Stomach smooth muscle (tissue), 2 donors: ENCODE data around the gene ASTN2.

Experiments used
- H3K27ac ChIP-seq: one replicate; pipeline ENCODE4 v1.7.0; 2013; ENCODE audit warnings: mild to moderate bottlenecking, low read length, inconsistent platforms
- H3K27me3 ChIP-seq, 2 donors: one replicate each; pipeline ENCODE4 v1.7.0; 2013; ENCODE audit warnings: low read length in 2 of 2; ENCODE audit not compliant: insufficient read depth in 2 of 2, control insufficient read depth in 1 of 2
- H3K36me3 ChIP-seq, 2 donors: one replicate each; pipeline ENCODE4 v1.7.0; 2013; ENCODE audit warnings: low read length in 2 of 2; ENCODE audit not compliant: control insufficient read depth in 2 of 2, insufficient read depth in 2 of 2
- H3K4me1 ChIP-seq: one replicate; pipeline ENCODE4 v1.7.0; 2013; ENCODE audit warnings: low read length; ENCODE audit not compliant: control insufficient read depth, insufficient read depth
- H3K4me3 ChIP-seq, 2 donors: one replicate each; pipeline ENCODE4 v1.7.0; 2013; ENCODE audit warnings: low read length in 2 of 2
- H3K9ac ChIP-seq, 2 donors: one replicate each; pipeline ENCODE4 v1.7.0; 2013; ENCODE audit warnings: low read length in 2 of 2, mild to moderate bottlenecking in 1 of 2
- H3K9me3 ChIP-seq, 2 donors: one replicate each; pipeline ENCODE4 v1.7.0; 2013; ENCODE audit warnings: low read length in 2 of 2; ENCODE audit not compliant: control insufficient read depth in 2 of 2
- donor health status: healthy.
- donor health status: Pancreatic carcinoma.

Gene ASTN2

DNA sequence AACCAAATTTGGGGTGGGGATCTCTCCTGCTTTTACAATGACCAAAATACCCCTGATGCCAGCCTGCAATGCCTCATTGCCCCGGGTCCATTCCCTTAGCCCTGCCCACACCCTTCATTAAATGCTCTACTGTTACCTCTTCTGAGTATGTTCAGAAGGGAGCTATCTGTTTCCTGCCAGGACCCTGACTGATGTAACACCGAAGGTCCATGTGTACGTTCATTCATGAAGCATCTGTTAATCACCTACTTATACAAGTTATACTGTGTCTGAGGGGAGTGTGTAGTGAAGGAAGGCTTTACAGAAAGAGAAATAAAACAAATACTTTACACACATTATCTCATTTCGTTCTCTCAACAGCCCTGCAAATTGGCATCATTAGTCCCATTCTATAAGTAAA, 51.9 kb downstream of the ASTN2 start:
- H3K4me3 ChIP-seq: no peak overlapping the region
- no peak overlapping the region for H3K9ac ChIP-seq
- no peaks in the 10 kb centered on the region for H3K9me3 ChIP-seq
- no peaks in the 10 kb centered on the region for H3K36me3 ChIP-seq
- H3K27ac ChIP-seq: no peak overlapping the region
- H3K27me3 ChIP-seq: no peaks in the 10 kb centered on the region
- no peaks in the 10 kb centered on the region for H3K4me1 ChIP-seq

DNA sequence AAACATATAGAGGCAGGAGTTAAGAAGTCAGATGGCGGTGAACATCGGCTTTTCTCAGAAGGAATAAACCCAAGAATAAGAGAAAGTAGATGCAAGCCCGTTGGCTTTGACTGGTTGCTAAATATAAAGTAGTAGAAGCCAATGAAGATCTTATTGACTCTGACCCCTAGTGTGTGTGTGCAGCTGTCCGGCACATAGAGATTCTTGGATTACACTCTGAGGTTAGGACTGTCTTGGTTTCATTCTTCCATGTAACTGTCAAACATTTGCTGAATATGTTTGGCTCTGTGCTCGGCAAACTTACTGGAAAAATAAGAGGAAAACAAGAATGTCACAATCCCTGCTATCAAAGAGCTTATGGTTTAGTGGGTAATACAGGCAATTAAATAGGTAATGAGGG, 54.9 kb downstream of the ASTN2 start:
- Histone ChIP-seq H3K27me3 (no peaks in the 10 kb centered on the region), H3K9me3 (no peaks in the 10 kb centered on the region), H3K9ac (no peak overlapping the region), H3K4me3 (no peak overlapping the region), H3K4me1 (no peaks in the 10 kb centered on the region), H3K36me3 (no peaks in the 10 kb centered on the region), H3K27ac (no peak overlapping the region)

DNA sequence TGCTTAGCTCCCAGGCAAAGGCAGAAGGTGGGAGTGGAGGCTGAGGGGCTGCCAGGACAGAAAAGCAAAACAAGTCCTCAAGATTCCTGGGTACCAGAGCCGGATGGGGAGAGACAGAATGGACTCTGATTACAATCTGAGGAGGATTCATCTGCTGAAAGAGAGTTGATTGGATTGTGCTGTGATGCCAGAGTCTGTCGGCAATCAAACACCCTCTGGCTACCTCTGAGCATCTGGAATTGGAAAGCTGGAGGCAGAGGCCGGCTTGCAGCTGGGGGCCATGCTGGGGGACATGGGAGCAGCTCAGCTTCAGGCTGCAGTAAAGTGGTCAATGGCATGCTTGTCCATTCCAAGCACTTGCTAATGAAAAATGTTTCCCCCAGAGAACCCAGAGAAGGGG, 59.3 kb downstream of the ASTN2 start:
- H3K4me3 ChIP-seq: no peak overlapping the region
- H3K27ac ChIP-seq: no peak overlapping the region
- H3K27me3 ChIP-seq: no peaks in the 10 kb centered on the region
- no peaks in the 10 kb centered on the region for H3K36me3 ChIP-seq
- H3K4me1 ChIP-seq: no peaks in the 10 kb centered on the region
- no peak overlapping the region for H3K9ac ChIP-seq
- H3K9me3 ChIP-seq: no peaks in the 10 kb centered on the region

DNA sequence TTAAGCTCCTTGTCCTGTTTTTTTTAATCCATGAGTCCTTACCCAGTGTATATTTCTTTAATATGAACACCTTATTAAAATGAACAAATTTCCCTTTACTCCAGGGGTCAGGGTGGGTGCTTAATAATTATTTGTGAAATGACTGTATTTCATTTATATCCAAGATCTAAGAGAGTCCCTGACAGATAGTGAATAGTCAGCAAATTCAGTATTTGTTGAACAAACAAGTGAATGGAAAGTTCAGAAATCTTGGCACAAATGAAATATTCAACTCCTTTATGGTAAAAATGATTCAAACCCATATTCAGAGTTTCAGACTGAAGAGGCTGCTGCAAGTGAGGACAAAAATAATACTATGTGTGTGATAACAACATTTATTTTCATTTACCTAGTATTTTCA, 59.9 kb downstream of the ASTN2 start:
- Histone ChIP-seq H3K36me3 (no peaks in the 10 kb centered on the region), H3K27ac (no peak overlapping the region), H3K4me3 (no peak overlapping the region), H3K9me3 (no peaks in the 10 kb centered on the region), H3K27me3 (no peaks in the 10 kb centered on the region), H3K4me1 (no peaks in the 10 kb centered on the region), H3K9ac (no peak overlapping the region)

DNA sequence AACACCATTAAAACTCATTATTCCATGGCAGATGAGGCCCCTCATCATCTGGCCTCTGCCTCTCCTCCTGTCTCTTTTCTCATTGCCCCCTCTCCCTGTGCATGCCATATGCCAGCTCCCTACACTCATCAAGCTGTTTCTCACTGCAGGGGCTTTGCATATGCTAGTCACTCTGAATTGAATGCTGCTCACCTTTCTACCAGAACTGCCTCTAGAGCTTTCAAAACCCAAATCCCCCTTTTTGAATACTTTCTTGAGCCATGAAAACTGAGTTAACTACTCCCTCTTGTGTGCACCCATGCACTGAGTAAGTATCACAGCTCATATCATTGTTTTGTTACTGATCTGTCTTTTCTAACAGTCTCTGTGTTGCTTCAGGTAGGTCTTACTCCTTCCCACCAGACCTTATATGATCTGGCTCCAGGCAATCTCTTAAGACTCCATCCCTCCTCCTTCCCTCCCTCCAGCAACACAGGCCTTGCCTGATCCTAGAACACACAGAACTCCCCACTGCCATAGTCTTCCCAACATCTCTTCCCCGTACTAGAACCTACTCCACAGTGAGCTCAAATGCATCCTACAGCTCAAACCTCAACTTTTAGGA, 60.5 kb downstream of the ASTN2 start:
- Histone ChIP-seq H3K27ac (no peak overlapping the region), H3K36me3 (no peaks in the 10 kb centered on the region), H3K4me1 (no peaks in the 10 kb centered on the region), H3K9ac (no peak overlapping the region), H3K9me3 (no peaks in the 10 kb centered on the region), H3K27me3 (no peaks in the 10 kb centered on the region), H3K4me3 (no peak overlapping the region)

DNA sequence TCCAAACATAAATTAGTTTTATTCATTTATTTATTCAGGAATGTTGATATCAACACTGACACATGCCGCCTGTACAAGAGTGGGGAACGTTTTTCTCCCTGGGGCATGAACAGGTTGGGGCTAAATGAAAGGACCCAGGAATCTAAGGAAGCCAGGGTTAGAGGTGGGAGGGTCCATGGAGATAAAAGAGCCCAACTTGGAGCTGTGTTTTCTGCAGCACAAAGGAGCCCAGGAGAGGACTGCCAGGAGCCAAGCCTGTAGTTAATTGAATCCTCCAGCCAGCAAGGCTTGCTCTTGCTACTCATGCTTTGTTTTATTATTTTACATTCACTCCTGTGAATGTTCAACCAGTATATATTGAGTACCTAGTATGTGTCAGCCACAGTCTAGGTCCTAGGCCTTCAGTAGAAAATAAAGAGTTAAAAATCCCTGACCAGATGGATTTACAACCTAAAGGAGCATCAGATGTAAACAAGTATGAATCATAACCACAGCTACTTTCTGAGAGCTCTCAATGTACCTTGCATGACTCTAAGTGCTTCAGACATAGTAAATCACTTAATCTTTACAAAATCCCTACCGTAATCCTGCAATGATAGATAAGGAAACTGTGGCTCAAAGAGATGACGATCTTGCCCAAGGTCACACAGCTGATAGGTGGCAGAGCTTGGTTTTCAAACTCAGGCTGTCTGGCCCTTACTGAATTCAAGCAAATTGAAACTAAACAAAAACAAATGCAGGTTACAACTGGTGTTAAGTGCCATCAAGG, 69.8 kb downstream of the ASTN2 start:
- Histone ChIP-seq H3K4me3 (no peak overlapping the region), H3K9me3 (peaks cover 0 to 3% of the 10 kb centered on the region in 2 donors), H3K27me3 (no peaks in the 10 kb centered on the region), H3K4me1 (no peaks in the 10 kb centered on the region), H3K36me3 (no peaks in the 10 kb centered on the region), H3K9ac (no peak overlapping the region), H3K27ac (no peak overlapping the region)

DNA sequence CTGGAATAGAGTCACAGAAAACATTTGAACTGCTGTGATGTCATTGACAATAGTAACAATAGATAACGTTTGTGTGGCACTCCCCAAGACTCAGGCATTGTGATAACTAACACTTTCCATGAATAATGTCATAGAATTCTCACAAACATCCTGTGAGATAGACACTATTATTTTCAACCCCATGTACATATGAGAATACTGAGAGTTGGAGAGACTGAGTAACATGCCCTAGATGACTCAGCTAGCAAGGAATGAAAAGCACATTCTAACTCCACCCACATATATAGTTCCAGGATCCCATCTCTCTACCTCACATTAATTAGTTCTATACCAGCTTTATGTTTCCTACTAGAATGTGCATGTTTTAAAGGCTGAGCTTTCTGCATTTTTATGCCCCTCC, 71.4 kb downstream of the ASTN2 start:
- H3K4me3 ChIP-seq: no peak overlapping the region
- no peaks in the 10 kb centered on the region for H3K27me3 ChIP-seq
- no peak overlapping the region for H3K27ac ChIP-seq
- H3K4me1 ChIP-seq: no peaks in the 10 kb centered on the region
- no peaks in the 10 kb centered on the region for H3K36me3 ChIP-seq
- H3K9ac ChIP-seq: no peak overlapping the region
- H3K9me3 ChIP-seq: peaks cover 0 to 3% of the 10 kb centered on the region in 2 donors

DNA sequence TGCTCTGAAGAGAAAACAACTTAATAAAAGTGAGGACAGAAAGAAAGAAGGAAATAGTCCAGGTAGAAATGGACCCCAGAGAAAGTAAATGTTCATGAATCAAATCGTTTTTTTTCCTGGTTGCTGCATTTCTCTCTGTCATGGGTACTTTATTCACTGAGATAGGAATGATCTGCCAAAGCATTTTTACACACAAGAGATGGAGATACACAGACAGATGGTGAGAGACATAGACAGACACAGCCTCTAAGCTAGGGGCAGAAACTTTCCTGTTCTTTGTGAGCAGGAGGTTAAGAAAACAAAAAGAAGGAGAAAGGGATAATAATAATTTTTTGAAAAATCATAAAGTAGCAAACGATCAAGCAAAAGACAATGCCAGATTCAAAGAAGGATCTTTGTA, 73.7 kb downstream of the ASTN2 start:
- Histone ChIP-seq H3K27ac (no peak overlapping the region), H3K36me3 (no peaks in the 10 kb centered on the region), H3K9me3 (peaks cover 0 to 3% of the 10 kb centered on the region in 2 donors), H3K4me3 (no peak overlapping the region), H3K27me3 (no peaks in the 10 kb centered on the region), H3K9ac (no peak overlapping the region), H3K4me1 (no peaks in the 10 kb centered on the region)

DNA sequence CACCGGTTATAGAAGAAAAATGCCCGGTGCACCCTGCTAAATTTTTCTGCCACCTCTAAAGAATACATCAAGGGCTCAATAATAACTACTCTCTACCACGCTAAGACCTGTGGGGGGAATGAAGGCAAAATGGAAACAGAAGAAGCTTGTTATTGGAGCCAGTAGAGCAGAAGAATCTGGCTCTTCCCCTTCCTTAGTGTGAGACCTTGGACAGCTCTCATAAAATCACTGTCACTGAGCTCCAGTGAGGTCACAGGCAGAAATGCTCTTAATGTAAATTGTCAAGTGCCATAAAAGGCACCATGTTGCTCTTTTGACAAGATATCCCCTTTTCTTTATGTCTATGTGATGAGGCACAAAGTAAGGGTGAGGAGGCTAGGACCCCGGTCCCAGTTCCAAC, 74.4 kb downstream of the ASTN2 start:
- H3K9ac ChIP-seq: no peak overlapping the region
- H3K4me3 ChIP-seq: no peak overlapping the region
- H3K4me1 ChIP-seq: no peaks in the 10 kb centered on the region
- H3K27me3 ChIP-seq: no peaks in the 10 kb centered on the region
- no peaks in the 10 kb centered on the region for H3K36me3 ChIP-seq
- no peak overlapping the region for H3K27ac ChIP-seq
- peaks cover 0 to 3% of the 10 kb centered on the region in 2 donors for H3K9me3 ChIP-seq

DNA sequence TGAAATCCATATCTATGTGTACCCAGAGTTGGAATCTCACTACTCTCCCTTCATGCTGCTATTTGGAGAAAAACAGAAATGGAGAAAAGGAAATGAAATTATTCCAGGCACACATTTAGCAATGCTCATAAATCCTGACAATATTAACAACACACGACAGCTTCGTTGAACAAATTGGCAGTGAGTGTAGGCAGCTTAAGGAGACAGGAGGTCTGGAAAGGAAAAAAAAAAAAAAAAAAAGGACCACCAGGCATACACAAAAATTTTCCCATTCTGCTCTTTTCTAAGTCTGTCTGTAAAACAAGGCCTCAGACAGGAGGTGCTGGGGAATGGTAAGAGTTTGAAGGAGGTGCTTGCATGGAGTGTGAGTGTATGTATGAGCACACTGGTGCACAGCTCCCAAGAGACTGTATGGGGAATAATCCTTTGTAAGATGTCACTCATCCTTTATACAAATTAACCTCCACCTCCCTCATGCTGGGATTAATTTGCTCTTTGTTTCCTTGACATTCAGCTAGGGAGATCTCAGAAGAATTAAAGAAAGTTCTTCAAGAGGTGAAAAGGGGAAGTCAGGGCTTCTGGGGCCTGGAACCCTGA, 78.9 kb downstream of the ASTN2 start:
- no peak overlapping the region for H3K4me3 ChIP-seq
- H3K27me3 ChIP-seq: no peaks in the 10 kb centered on the region
- no peak overlapping the region for H3K9ac ChIP-seq
- no peaks in the 10 kb centered on the region for H3K36me3 ChIP-seq
- no peaks in the 10 kb centered on the region for H3K4me1 ChIP-seq
- no peak overlapping the region for H3K27ac ChIP-seq
- H3K9me3 ChIP-seq: peaks cover 0 to 3% of the 10 kb centered on the region in 2 donors

DNA sequence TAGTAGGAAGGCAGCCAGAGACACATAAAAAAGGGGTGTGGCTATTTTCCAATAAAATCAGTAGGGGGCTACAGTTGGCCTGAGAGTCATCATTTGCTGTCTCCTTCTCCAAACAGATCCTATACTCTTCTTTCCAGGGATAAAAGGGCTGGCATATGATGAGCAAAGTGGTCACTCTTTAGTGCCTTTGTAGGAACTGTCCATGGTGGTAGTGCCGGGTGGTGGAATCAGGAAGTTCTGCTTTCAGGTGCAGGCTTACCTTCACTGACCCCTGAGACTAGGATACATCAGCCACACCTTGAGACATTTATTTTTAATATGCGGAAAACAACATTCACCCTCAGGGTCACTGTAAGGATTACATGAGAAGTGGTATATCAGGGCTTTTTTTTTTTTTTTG, 80.8 kb downstream of the ASTN2 start:
- Histone ChIP-seq H3K4me1 (no peaks in the 10 kb centered on the region), H3K9me3 (no peaks in the 10 kb centered on the region), H3K9ac (no peak overlapping the region), H3K4me3 (no peak overlapping the region), H3K27ac (no peak overlapping the region), H3K27me3 (no peaks in the 10 kb centered on the region), H3K36me3 (no peaks in the 10 kb centered on the region)
